Superior temporal gyrus (tissue), 1 donor: Measurements from ENCODE around the gene TPPP.
"Not testable (repeated sequence)": the region's sequence is repeated elsewhere in the genome, so short reads cannot be mapped to it uniquely, and the experiment has no call there.

Experiments used
- DNase-seq: peaks from one replicate; pipeline ENCODE4 v3.0.0-alpha.2; 2016; ENCODE audit errors: extremely low spot score

Gene TPPP

GRCh38 chr5:645421-645820 is 47.7 kb downstream of the TPPP start:
- no peak for DNase-seq

GRCh38 chr5:644971-645370 is 48.2 kb downstream of the TPPP start:
- DNase-seq = no peak

GRCh38 chr5:644509-644908 is 48.6 kb downstream of the TPPP start:
- no peak for DNase-seq

GRCh38 chr5:643811-644271 is 49.3 kb downstream of the TPPP start:
- DNase-seq = no peak

GRCh38 chr5:643351-643801 is 49.8 kb downstream of the TPPP start:
- DNase-seq = no peak

- DNase-seq = no peak
Measured at GRCh38 chr5:642481-642880, 50.7 kb downstream of the TPPP start.

GRCh38 chr5:641331-641765 is 51.8 kb downstream of the TPPP start:
- no peak for DNase-seq

GRCh38 chr5:640461-641330 is 52.5 kb downstream of the TPPP start:
- no peak for DNase-seq

GRCh38 chr5:639584-640213 is 53.5 kb downstream of the TPPP start:
- DNase-seq = no peak

- no peak for DNase-seq
Measured at GRCh38 chr5:639253-639530, 54.0 kb downstream of the TPPP start.

- no peak for DNase-seq
Measured at GRCh38 chr5:638501-639252, 54.5 kb downstream of the TPPP start.

GRCh38 chr5:637581-638450 is 55.3 kb downstream of the TPPP start:
- DNase-seq = no peak

- DNase-seq = no peak
Measured at GRCh38 chr5:636951-637350, 56.2 kb downstream of the TPPP start.

- DNase-seq = no peak
Measured at GRCh38 chr5:635306-636055, 57.7 kb downstream of the TPPP start.

GRCh38 chr5:634191-634590 is 59.0 kb downstream of the TPPP start:
- no peak for DNase-seq

GRCh38 chr5:633501-633955 is 59.6 kb downstream of the TPPP start:
- DNase-seq = no peak

GRCh38 chr5:628351-629205 is 64.6 kb downstream of the TPPP start:
- DNase-seq = not testable (repeated sequence)

GRCh38 chr5:627840-628239 is 65.3 kb downstream of the TPPP start:
- no peak for DNase-seq

- DNase-seq = no peak
Measured at GRCh38 chr5:626850-627249, 66.3 kb downstream of the TPPP start.

- no peak for DNase-seq
Measured at GRCh38 chr5:625516-625915, 67.6 kb downstream of the TPPP start.
